HEK293T (cell line): Measurements from ENCODE around the gene EXOC4.

Experiments used
- BHLHE40 ChIP-seq: fragments of 450-650 bp; IDR thresholded peaks from 2 replicates; pipeline ENCODE4 v1.6.1; 2016; ENCODE audit warnings: mild to moderate bottlenecking, moderate library complexity, borderline replicate concordance
- SUZ12 ChIP-seq: fragments of 450-650 bp; IDR thresholded peaks from 2 replicates; pipeline ENCODE4 v1.6.1; 2016; ENCODE audit warnings: mild to moderate bottlenecking

- no peak for TF ChIP-seq SUZ12
- TF ChIP-seq BHLHE40, result no peak
Observed at GRCh38 chr7:133575726-133576440, 323.0 kb downstream of the EXOC4 start.
